K562 (cell line): Measurements from ENCODE around the gene OR52J3. TPM values are rescaled to one million over a fixed set of nuclear protein-coding genes. Genes with fewer than 3 reads are reported as not detected.

ENCODE experiments used
- ATAC-seq: fragments of 200-7000 bp; cut with Tn5 transposase; 3 replicates; pipeline ENCODE4 v1.9.1; 2020; ENCODE audit warnings: moderate library complexity
- BruUV-seq: library from RNA; stranded (reverse); fragments of 400-500 nt; replicated peaks from 2 replicates; lab custom pipeline; 2021; lab: Mats Ljungman, UMichigan
- CTCF ChIA-PET: fragments of 300-600 bp; formaldehyde crosslinking; extraction: SDS; loops from one replicate; lab custom pipeline; 2021; ENCODE audit warnings: low intra/inter-chr PET ratio; lab: Yijun Ruan, JAX
- POLR2A ChIA-PET: fragments of 300-600, 350-650 bp; sonication (Branson Sonifier 250); formaldehyde crosslinking; extraction: SDS; loops from one replicate; lab custom pipeline; 2021; ENCODE audit warnings: antibody characterized with exemption, inconsistent platforms; lab: Yijun Ruan, JAX
- DNase-seq, 4 experiments: peaks; one replicate each; pipeline versions ENCODE4 v3.0.0 to v3.0.0-alpha.2; 2011 to 2018; ENCODE audit warnings: low spot score in 3 of 4, mixed read lengths in 3 of 4; ENCODE audit errors: extremely low read depth in 1 of 4
- FAIRE-seq: peaks from 2 replicates; lab custom pipeline; 2011; peaks lifted over from hg19 to GRCh38; lab: Jason Lieb, UNC
- H2AFZ ChIP-seq: 2 replicates; pipeline ENCODE4 v1.6.0; 2011; ENCODE audit warnings: low read depth, low read length, control low read depth, inconsistent platforms
- H3K27ac ChIP-seq: fragments of 200-600 bp; 3 replicates; pipeline ENCODE4 v1.8.0; 2011; ENCODE audit warnings: low read depth, mild to moderate bottlenecking, control low read depth, inconsistent platforms, low read length, moderate library complexity, mixed read lengths; ENCODE audit errors: extremely low read depth
- H3K27me3 ChIP-seq, 2 experiments: fragments of 300-600 bp in 1 of 2; 2 replicates in 1 of 2; 3 replicates in 1 of 2; pipeline versions ENCODE4 v1.6.0 to v1.8.0; 2011; ENCODE audit warnings: inconsistent platforms in 2 of 2, low read length in 2 of 2, mild to moderate bottlenecking in 1 of 2, mixed read lengths in 1 of 2, moderate library complexity in 1 of 2; ENCODE audit not compliant: control insufficient read depth in 2 of 2, insufficient read depth in 2 of 2
- H3K36me3 ChIP-seq: fragments of 300-600 bp; 3 replicates; pipeline ENCODE4 v1.8.0; 2011; ENCODE audit warnings: mild to moderate bottlenecking, low read length, inconsistent platforms; ENCODE audit not compliant: control insufficient read depth, insufficient read depth
- H3K4me1 ChIP-seq, 2 experiments: fragments of 200-600 bp in 1 of 2; replicated peaks in 1 of 2; 2 replicates in 1 of 2; 3 replicates in 1 of 2; pipeline versions ENCODE4 v1.5.1 to v1.8.0; 2011; ENCODE audit warnings: inconsistent platforms in 2 of 2, low read length in 2 of 2, mild to moderate bottlenecking in 1 of 2, mixed read lengths in 1 of 2, moderate library complexity in 1 of 2; ENCODE audit not compliant: control insufficient read depth in 2 of 2, insufficient read depth in 2 of 2
- H3K4me2 ChIP-seq: 2 replicates; pipeline ENCODE4 v1.6.1; 2011; ENCODE audit warnings: low read length, control low read depth, inconsistent platforms, mixed read lengths; ENCODE audit not compliant: insufficient read depth
- H3K4me3 ChIP-seq: fragments of 200-600 bp; sonication (generic), shearing (Covaris generic); 2 replicates; pipeline ENCODE4 v1.5.1; 2016; ENCODE audit warnings: control low read depth, inconsistent platforms
- H3K79me2 ChIP-seq: fragments of 200-600 bp; 3 replicates; pipeline ENCODE4 v1.8.0; 2011; ENCODE audit warnings: low read length, inconsistent platforms; ENCODE audit not compliant: control insufficient read depth, insufficient read depth
- H3K9ac ChIP-seq, 2 experiments: 2 replicates each; pipeline versions ENCODE4 v1.6.0 to v1.6.1; 2011; ENCODE audit warnings: low read depth in 2 of 2, low read length in 2 of 2, control low read depth in 1 of 2, inconsistent platforms in 1 of 2, mild to moderate bottlenecking in 1 of 2, mixed read lengths in 1 of 2; ENCODE audit not compliant: insufficient read depth in 1 of 2
- H3K9me1 ChIP-seq: one replicate; pipeline ENCODE4 v1.6.0; 2011; ENCODE audit warnings: inconsistent platforms, mild to moderate bottlenecking, low read length, moderate library complexity; ENCODE audit not compliant: control insufficient read depth, insufficient read depth
- H3K9me3 ChIP-seq: replicated peaks from 2 replicates; pipeline ENCODE4 v1.5.1; 2011; ENCODE audit warnings: low read depth, low read length, inconsistent platforms; ENCODE audit not compliant: control insufficient read depth, insufficient read depth
- H4K20me1 ChIP-seq: replicated peaks from 2 replicates; pipeline ENCODE4 v1.6.1; 2011; ENCODE audit warnings: low read length, inconsistent platforms, mixed read lengths; ENCODE audit not compliant: control insufficient read depth, insufficient read depth
- ARHGAP35 ChIP-seq: fragments of 450-650 bp; IDR thresholded peaks from 2 replicates; pipeline ENCODE4 v1.6.1; 2018; ENCODE audit not compliant: partially characterized antibody
- E2F3 ChIP-seq: fragments of 250-450 bp; sonication (Bioruptor Pico); IDR thresholded peaks from 2 replicates; pipeline ENCODE4 v1.4.0; 2020; ENCODE audit warnings: mild to moderate bottlenecking
- GABPA ChIP-seq: fragments of 200-800 bp; sonication (Bioruptor generic); conservative IDR thresholded peaks from 2 replicates; pipeline ENCODE4 v1.6.1; 2016; ENCODE audit warnings: low read depth, missing genetic modification characterization, missing compliant biosample characterization
- HMG20B ChIP-seq: fragments of 250-450 bp; sonication (Bioruptor Pico); IDR thresholded peaks from 2 replicates; pipeline ENCODE4 v1.5.0; 2021; ENCODE audit warnings: mild to moderate bottlenecking
- KAT7 ChIP-seq: sonication (generic); formaldehyde crosslinking; IDR thresholded peaks from 2 replicates; pipeline ENCODE4 v1.8.0; 2022; ENCODE audit warnings: missing genetic modification reagents, mild to moderate bottlenecking, borderline replicate concordance
- MEF2D ChIP-seq: conservative IDR thresholded peaks from 2 replicates; pipeline ENCODE4 v1.6.1; 2016; ENCODE audit warnings: low read depth, missing genetic modification characterization, missing compliant biosample characterization
- MLX ChIP-seq, 2 experiments: fragments of 450-650 bp in 1 of 2; sonication (generic) in 1 of 2; formaldehyde crosslinking; conservative IDR thresholded peaks; 2 replicates each; pipeline versions ENCODE4 v1.4.0 to v1.8.1; 2020 to 2022; ENCODE audit warnings: mild to moderate bottlenecking in 1 of 2, missing genetic modification reagents in 1 of 2
- NFATC3 ChIP-seq: fragments of 450-650 bp; IDR thresholded peaks from 2 replicates; pipeline ENCODE4 v1.6.1; 2017; ENCODE audit warnings: mild to moderate bottlenecking
- PATZ1 ChIP-seq: fragments of 250-450 bp; sonication (Bioruptor Pico); IDR thresholded peaks from 2 replicates; pipeline ENCODE4 v1.5.0; 2020; ENCODE audit warnings: mild to moderate bottlenecking, borderline replicate concordance
- ZNF3 ChIP-seq: fragments of 250-450 bp; sonication (Bioruptor Pico); IDR thresholded peaks from 2 replicates; pipeline ENCODE4 v1.5.0; 2021; ENCODE audit warnings: mild to moderate bottlenecking, moderate library complexity
- ZNF655 ChIP-seq: fragments of 250-450 bp; sonication (Bioruptor Pico); IDR thresholded peaks from 2 replicates; pipeline ENCODE4 v1.5.0; 2021
- WGBS: fragments of 100-300 bp; shearing (Covaris generic); methylation state at CpG from one replicate; pipeline ENCODE4 v1.1.6; 2016; ENCODE audit warnings: low coverage, mixed read lengths; ENCODE audit not compliant: insufficient coverage; ENCODE audit errors: missing lambda C conversion rate; 5-methylcytosine and 5-hydroxymethylcytosine counted together
- in situ Hi-C: fragments of 300-500 bp; cut with MboI; formaldehyde crosslinking; loops from 4 replicates; pipeline ENCODE4 v1.15.0; 2018; ENCODE audit warnings: inconsistent platforms, mixed read lengths
- intact Hi-C: fragments of 100-400 bp; cut with micrococcal nuclease; formaldehyde crosslinking; loops from 2 replicates; pipeline ENCODE4 v1.14.2; 2022
- polyA plus RNA-seq, 8 experiments: library from polyadenylated mRNA; depleted of rRNA in 4 of 8; stranded (reverse) in 5 of 8; unstranded in 3 of 8; fragments of >200 nt; fragmentation: Nextera tagmentation in 2 of 8; fragmentation: Illumina TruSeq in 1 of 8; extraction: Ambion mirVana in 2 of 8; extraction: Trizol in 1 of 8; gene quantifications; 2 replicates each; pipeline versions ENCODE4 v1.2.1 to v1.2.3, GENCODE V29; 2011 to 2014; ENCODE audit warnings: inconsistent platforms in 1 of 8, missing spikeins in 1 of 8
- total RNA-seq, 7 experiments: library from RNA; depleted of rRNA in 6 of 7; stranded (reverse); fragments of >200 nt in 6 of 7; fragmentation: Illumina TruSeq in 2 of 7; extraction: Trizol in 2 of 7; gene quantifications; 2 replicates each; pipeline versions ENCODE4 v1.2.1 to v1.2.3, GENCODE V29; 2011 to 2021; ENCODE audit warnings: low replicate concordance in 1 of 7
- TF ChIP-seq, protein P1 (sequence below): fragments of 250-450 bp; sonication (Bioruptor Pico); IDR thresholded peaks from 2 replicates; pipeline ENCODE4 v1.5.0; 2021; ENCODE audit warnings: mild to moderate bottlenecking, borderline replicate concordance
- TF ChIP-seq, protein P2 (sequence below): fragments of 450-650 bp; IDR thresholded peaks from 2 replicates; pipeline ENCODE4 v1.6.1; 2016; ENCODE audit warnings: antibody characterized with exemption

The OR52J3 gene
- total and polyA plus RNA-seq, 9 of the 15 experiments (the other 6 are each of a cell fraction or from before 2014, with no cell fraction given): not detected

GRCh38 chr11:5043380-5043779 lies 2.9 kb upstream of the OR52J3 start:
- no peak overlapping the region for H3K4me3 ChIP-seq
- no peak overlapping the region for H3K9ac ChIP-seq
- 0% methylated on average over 2 of the region's 2 CpGs for WGBS
- ChIA-PET POLR2A (no interaction called here), CTCF (no interaction called here)
- H3K4me1 ChIP-seq: no peaks in the 10 kb centered on the region
- H3K36me3 ChIP-seq: no peaks in the 10 kb centered on the region
- peaks cover 0 to 4% of the 10 kb centered on the region in 2 experiments; a peak in 3 of 5 replicates for H3K27me3 ChIP-seq
- H3K27ac ChIP-seq: no peak overlapping the region
- no peaks in the 10 kb centered on the region for H3K9me3 ChIP-seq
- H2AFZ ChIP-seq: no peak overlapping the region
- in situ Hi-C loops (no loop called here), intact Hi-C loops (no loop called here)
- no peak for DNase-seq
- no peak for FAIRE-seq
- H3K79me2 ChIP-seq: no peaks in the 10 kb centered on the region
- no TSS peak for BruUV-seq
- no peaks in the 10 kb centered on the region for H3K9me1 ChIP-seq
- H3K4me2 ChIP-seq: no peak overlapping the region
- no peaks in the 10 kb centered on the region for H4K20me1 ChIP-seq
- no peak for ATAC-seq
- TF ChIP-seq ARHGAP35 (no peak), E2F3 (CRISPR knock-in tag) (no peak), MLX (CRISPR knock-in tag; conservative IDR thresholded peaks at IDR 0.05) (no peak), PATZ1 (CRISPR knock-in tag) (no peak), KAT7 (CRISPR knock-in tag) (no peak), MEF2D (tag) (no peak), GABPA (tag) (no peak), ZNF655 (CRISPR knock-in tag) (no peak), NFATC3 (no peak), HMG20B (no peak), ZNF3 (CRISPR knock-in tag) (no peak)
- TF ChIP-seq, protein P1, sequence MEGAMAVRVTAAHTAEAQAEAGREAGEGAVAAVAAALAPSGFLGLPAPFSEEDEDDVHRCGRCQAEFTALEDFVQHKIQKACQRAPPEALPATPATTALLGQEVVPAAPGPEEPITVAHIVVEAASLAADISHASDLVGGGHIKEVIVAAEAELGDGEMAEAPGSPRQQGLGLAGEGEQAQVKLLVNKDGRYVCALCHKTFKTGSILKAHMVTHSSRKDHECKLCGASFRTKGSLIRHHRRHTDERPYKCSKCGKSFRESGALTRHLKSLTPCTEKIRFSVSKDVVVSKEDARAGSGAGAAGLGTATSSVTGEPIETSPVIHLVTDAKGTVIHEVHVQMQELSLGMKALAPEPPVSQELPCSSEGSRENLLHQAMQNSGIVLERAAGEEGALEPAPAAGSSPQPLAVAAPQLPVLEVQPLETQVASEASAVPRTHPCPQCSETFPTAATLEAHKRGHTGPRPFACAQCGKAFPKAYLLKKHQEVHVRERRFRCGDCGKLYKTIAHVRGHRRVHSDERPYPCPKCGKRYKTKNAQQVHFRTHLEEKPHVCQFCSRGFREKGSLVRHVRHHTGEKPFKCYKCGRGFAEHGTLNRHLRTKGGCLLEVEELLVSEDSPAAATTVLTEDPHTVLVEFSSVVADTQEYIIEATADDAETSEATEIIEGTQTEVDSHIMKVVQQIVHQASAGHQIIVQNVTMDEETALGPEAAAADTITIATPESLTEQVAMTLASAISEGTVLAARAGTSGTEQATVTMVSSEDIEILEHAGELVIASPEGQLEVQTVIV (CRISPR knock-in tag): no peak
- TF ChIP-seq, protein P2, sequence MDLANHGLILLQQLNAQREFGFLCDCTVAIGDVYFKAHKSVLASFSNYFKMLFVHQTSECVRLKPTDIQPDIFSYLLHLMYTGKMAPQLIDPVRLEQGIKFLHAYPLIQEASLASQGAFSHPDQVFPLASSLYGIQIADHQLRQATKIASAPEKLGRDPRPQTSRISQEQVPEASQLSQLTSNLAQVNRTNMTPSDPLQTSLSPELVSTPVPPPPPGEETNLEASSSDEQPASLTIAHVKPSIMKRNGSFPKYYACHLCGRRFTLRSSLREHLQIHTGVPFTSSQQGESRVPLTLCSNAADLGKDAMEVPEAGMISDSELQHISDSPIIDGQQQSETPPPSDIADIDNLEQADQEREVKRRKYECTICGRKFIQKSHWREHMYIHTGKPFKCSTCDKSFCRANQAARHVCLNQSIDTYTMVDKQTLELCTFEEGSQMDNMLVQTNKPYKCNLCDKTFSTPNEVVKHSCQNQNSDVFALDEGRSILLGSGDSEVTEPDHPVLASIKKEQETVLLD: no peak
